ENCODE results near the gene SLC8A1. TPM values are rescaled to one million over a fixed set of nuclear protein-coding genes. Genes with fewer than 3 reads are reported as not detected.

Gene SLC8A1
- total and polyA plus RNA-seq, 7 experiments from 2014 or later = 0.95 to 22.8 (median 1.5) TPM; not detected in 2

DNA sequence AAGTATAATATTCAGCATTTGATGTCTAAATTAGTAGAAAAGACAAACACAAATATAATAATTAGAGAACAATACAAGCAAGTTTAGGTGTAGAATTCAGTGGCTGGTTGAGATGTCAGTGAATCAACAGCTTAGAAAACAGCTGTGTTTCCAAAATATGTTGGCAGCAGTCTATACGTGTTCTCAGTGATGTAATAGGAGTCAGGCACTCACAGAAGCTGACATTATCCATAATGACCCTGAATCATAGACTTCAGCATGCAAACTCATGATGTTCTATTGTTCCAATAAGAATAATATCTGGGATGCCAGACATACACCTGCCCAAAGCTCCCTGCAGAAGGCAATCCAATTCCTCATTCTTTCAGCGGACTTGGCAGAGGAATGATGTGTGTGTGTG lies 164.7 kb downstream of the SLC8A1 start:
- Histone ChIP-seq H3K9me3 (ENCODE audit: control insufficient read depth in 2 of 3, low read length in 3 of 3) (no peaks in the 10 kb centered on the region), H3K4me1 (ENCODE audit: control insufficient read depth in 2 of 2, insufficient read depth in 2 of 2, low read length in 2 of 2) (no peaks in the 10 kb centered on the region), H3K36me3 (ENCODE audit: control insufficient read depth in 2 of 3, insufficient read depth in 3 of 3, low read length in 3 of 3) (no peaks in the 10 kb centered on the region), H3K4me3 (ENCODE audit: low read length) (no peak overlapping the region), H3K27ac (ENCODE audit: low read depth, low read length) (no peak overlapping the region), H3K27me3 (ENCODE audit: control insufficient read depth in 2 of 2, insufficient read depth in 2 of 2, low read length in 2 of 2) (no peaks in the 10 kb centered on the region)
- Mint-ChIP-seq H3K4me3 (no peak overlapping the region), H3K9me3 (no peaks in the 10 kb centered on the region), H3K4me1 (peaks cover 0 to 8% (median 3%) of the 10 kb centered on the region in 7 donors), H3K36me3 (no peaks in the 10 kb centered on the region), H3K27me3 (no peaks in the 10 kb centered on the region), H3K27ac (no peak overlapping the region)
- POLR2A ChIA-PET = no interaction called here
- CTCF ChIA-PET = no interaction called here
- DNase-seq (no peak), ATAC-seq (no peak)
- intact Hi-C loops (cut with micrococcal nuclease) = no loop called here

DNA sequence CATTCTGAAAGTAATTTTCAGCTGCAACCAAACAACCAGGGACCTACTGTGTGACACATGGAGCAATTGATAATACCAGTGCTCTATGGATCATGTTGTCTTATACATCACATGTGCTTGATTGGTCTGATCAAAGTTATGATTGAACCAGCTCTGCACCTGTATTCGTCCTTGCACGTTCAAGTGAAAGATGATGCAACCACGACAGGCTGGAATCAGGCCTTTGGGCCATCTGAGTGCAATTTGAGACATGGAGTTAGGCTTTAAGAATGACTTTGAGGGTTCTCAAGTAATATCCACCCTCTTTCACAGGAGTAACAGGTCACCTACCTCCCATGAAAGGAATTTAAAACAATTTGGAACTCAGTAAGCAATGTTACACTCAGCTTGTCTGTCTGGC lies 165.2 kb downstream of the SLC8A1 start:
- no peak for DNase-seq
- no peaks in the 10 kb centered on the region for H3K36me3 Mint-ChIP-seq
- no peak overlapping the region for H3K4me3 ChIP-seq (ENCODE audit: low read length)
- H3K4me1 ChIP-seq (ENCODE audit: control insufficient read depth in 2 of 2, insufficient read depth in 2 of 2, low read length in 2 of 2) = no peaks in the 10 kb centered on the region
- H3K27me3 ChIP-seq (ENCODE audit: control insufficient read depth in 2 of 2, insufficient read depth in 2 of 2, low read length in 2 of 2) = no peaks in the 10 kb centered on the region
- no peaks in the 10 kb centered on the region for H3K27me3 Mint-ChIP-seq
- H3K27ac Mint-ChIP-seq = no peak overlapping the region
- intact Hi-C loops (cut with micrococcal nuclease) = no loop called here
- H3K4me1 Mint-ChIP-seq = peaks cover 0 to 8% (median 3%) of the 10 kb centered on the region in 7 donors
- H3K27ac ChIP-seq (ENCODE audit: low read depth, low read length) = no peak overlapping the region
- ATAC-seq = no peak
- H3K9me3 Mint-ChIP-seq = no peaks in the 10 kb centered on the region
- ChIA-PET POLR2A (no interaction called here), CTCF (no interaction called here)
- no peaks in the 10 kb centered on the region for H3K9me3 ChIP-seq (ENCODE audit: control insufficient read depth in 2 of 3, low read length in 3 of 3)
- H3K36me3 ChIP-seq (ENCODE audit: control insufficient read depth in 2 of 3, insufficient read depth in 3 of 3, low read length in 3 of 3) = no peaks in the 10 kb centered on the region
- H3K4me3 Mint-ChIP-seq = no peak overlapping the region

DNA sequence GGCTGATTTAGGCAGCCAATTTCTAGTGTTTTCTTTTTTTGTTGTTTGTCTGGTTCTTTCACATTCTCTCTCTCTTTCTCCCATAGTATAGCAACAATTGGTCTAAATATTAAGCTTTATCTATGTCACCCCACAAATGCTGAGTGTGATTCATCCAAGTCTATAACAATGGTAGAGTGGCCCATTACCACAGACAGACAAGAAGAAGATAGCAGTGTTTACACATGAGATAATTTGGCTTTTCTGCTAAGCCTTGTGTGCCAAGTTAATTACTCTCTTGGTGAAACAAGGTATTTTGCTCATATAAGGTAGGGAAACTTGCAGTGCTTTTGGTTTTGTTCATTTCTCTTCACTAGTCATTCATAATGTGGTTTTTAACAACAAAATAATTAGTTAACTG lies 166.5 kb downstream of the SLC8A1 start:
- H3K27ac ChIP-seq (ENCODE audit: low read depth, low read length) = no peak overlapping the region
- ChIA-PET CTCF (no interaction called here), POLR2A (no interaction called here)
- intact Hi-C loops (cut with micrococcal nuclease) = no loop called here
- no peak overlapping the region for H3K4me3 ChIP-seq (ENCODE audit: low read length)
- H3K36me3 Mint-ChIP-seq = no peaks in the 10 kb centered on the region
- no peaks in the 10 kb centered on the region for H3K27me3 ChIP-seq (ENCODE audit: control insufficient read depth in 2 of 2, insufficient read depth in 2 of 2, low read length in 2 of 2)
- no peaks in the 10 kb centered on the region for H3K36me3 ChIP-seq (ENCODE audit: control insufficient read depth in 2 of 3, insufficient read depth in 3 of 3, low read length in 3 of 3)
- H3K27me3 Mint-ChIP-seq = no peaks in the 10 kb centered on the region
- no peaks in the 10 kb centered on the region for H3K4me1 ChIP-seq (ENCODE audit: control insufficient read depth in 2 of 2, insufficient read depth in 2 of 2, low read length in 2 of 2)
- no peak for DNase-seq
- H3K4me1 Mint-ChIP-seq = peaks cover 0 to 7% (median 0%) of the 10 kb centered on the region in 7 donors
- no peak for ATAC-seq
- H3K4me3 Mint-ChIP-seq = no peak overlapping the region
- no peaks in the 10 kb centered on the region for H3K9me3 ChIP-seq (ENCODE audit: control insufficient read depth in 2 of 3, low read length in 3 of 3)
- H3K27ac Mint-ChIP-seq = no peak overlapping the region
- no peaks in the 10 kb centered on the region for H3K9me3 Mint-ChIP-seq

DNA sequence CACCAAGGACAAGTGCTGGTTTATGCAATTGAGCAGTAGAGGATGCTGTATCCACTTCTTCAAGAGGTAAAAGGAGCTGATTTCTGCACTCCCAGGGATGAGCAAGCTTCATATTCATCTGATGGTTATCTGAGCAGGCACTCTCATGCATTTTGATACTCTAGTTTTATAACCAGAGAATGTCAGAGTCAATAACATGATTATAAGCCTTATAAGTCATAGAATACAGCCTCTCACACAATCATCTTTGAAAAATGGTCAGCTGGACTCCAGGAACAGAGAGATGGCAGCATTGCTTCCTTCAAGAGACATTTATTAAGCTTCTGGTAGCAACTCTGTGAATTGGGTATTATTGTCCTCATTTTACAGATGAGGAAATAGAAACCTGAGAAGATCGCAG lies 167.1 kb downstream of the SLC8A1 start:
- Histone ChIP-seq H3K4me1 (ENCODE audit: control insufficient read depth in 2 of 2, insufficient read depth in 2 of 2, low read length in 2 of 2) (no peaks in the 10 kb centered on the region), H3K36me3 (ENCODE audit: control insufficient read depth in 2 of 3, insufficient read depth in 3 of 3, low read length in 3 of 3) (no peaks in the 10 kb centered on the region), H3K27me3 (ENCODE audit: control insufficient read depth in 2 of 2, insufficient read depth in 2 of 2, low read length in 2 of 2) (no peaks in the 10 kb centered on the region), H3K9me3 (ENCODE audit: control insufficient read depth in 2 of 3, low read length in 3 of 3) (no peaks in the 10 kb centered on the region), H3K27ac (ENCODE audit: low read depth, low read length) (no peak overlapping the region), H3K4me3 (ENCODE audit: low read length) (no peak overlapping the region)
- Mint-ChIP-seq H3K27me3 (no peaks in the 10 kb centered on the region), H3K4me1 (peaks cover 0 to 1% (median 0%) of the 10 kb centered on the region in 7 donors), H3K9me3 (no peaks in the 10 kb centered on the region), H3K36me3 (no peaks in the 10 kb centered on the region), H3K27ac (no peak overlapping the region), H3K4me3 (no peak overlapping the region)
- ATAC-seq (no peak), DNase-seq (no peak)
- ChIA-PET CTCF (no interaction called here), POLR2A (no interaction called here)
- intact Hi-C loops (cut with micrococcal nuclease) = no loop called here

DNA sequence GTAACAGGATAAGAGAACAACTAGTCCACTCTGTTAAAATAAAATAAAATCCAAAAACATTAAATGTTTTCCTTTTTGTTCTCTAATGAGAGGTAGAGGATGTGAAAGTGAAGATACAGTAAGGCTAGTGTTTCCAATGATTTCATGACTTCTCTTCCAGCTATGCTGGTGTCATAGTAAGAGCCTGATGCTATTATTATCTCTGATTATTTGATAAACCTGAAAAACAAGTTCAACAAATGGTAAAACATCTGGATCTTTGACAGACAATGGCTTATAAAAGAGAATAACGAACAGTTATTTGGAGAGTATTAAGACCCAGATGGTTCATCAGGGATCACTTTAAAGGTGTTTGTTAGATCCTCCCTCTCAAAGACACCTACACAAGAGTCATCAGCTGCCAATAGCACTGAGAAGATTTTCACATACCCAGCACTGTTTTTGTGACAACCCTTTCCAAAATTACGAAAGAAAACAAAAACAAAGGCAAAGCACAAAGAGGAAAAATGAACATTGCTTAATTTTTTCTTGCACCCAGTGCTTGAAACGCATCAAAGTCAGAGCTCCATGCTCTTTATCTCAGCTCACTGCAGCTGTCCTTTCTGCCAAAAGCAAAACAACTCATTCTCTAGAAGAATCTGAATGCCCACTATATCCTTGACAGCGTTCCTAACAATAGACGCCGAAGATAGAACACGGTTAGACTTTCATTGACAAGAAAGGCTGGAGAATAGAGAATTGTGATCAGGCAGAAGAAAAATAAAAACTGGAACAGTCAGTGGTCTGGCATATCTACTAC lies 168.6 kb downstream of the SLC8A1 start:
- Mint-ChIP-seq H3K27me3 (no peaks in the 10 kb centered on the region), H3K4me3 (no peak overlapping the region)

DNA sequence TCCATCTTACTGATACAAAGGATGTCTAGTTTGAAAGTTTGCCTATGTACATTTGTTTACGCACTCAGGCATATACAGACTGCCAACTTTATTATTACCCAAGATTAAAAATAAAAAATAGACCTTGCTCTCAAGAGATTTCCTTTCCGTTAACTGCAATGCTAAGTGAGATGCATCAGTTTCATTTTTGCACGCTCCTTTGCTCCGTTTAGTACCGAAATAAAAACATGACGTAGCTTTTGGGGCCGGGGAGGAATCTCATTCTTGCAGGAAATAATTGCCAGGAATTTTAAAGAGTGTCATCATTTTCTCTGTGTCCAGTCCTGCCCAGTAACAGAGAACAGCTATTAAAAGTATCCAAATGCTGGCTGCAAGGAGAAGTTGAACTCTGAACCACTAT lies 169.5 kb downstream of the SLC8A1 start:
- H3K4me3 ChIP-seq (ENCODE audit: low read length) = no peak overlapping the region
- Mint-ChIP-seq H3K27me3 (peaks cover 0 to 4% (median 0%) of the 10 kb centered on the region in 5 donors), H3K9me3 (no peaks in the 10 kb centered on the region), H3K4me1 (peaks cover 0 to 1% (median 0%) of the 10 kb centered on the region in 7 donors), H3K36me3 (no peaks in the 10 kb centered on the region), H3K4me3 (no peak overlapping the region), H3K27ac (no peak overlapping the region)
- ATAC-seq = no peak
- no peaks in the 10 kb centered on the region for H3K36me3 ChIP-seq (ENCODE audit: control insufficient read depth in 2 of 3, insufficient read depth in 3 of 3, low read length in 3 of 3)
- no peak overlapping the region for H3K27ac ChIP-seq (ENCODE audit: low read depth, low read length)
- ChIA-PET CTCF (no interaction called here), POLR2A (no interaction called here)
- no peaks in the 10 kb centered on the region for H3K27me3 ChIP-seq (ENCODE audit: control insufficient read depth in 2 of 2, insufficient read depth in 2 of 2, low read length in 2 of 2)
- no peaks in the 10 kb centered on the region for H3K9me3 ChIP-seq (ENCODE audit: control insufficient read depth in 2 of 3, low read length in 3 of 3)
- DNase-seq = no peak
- H3K4me1 ChIP-seq (ENCODE audit: control insufficient read depth in 2 of 2, insufficient read depth in 2 of 2, low read length in 2 of 2) = no peaks in the 10 kb centered on the region
- intact Hi-C loops (cut with micrococcal nuclease) = no loop called here

More for the DNA sequence above, 168.6 kb downstream of the SLC8A1 start:
- Mint-ChIP-seq H3K27ac (no peak overlapping the region), H3K36me3 (no peaks in the 10 kb centered on the region), H3K9me3 (no peaks in the 10 kb centered on the region), H3K4me1 (no peaks in the 10 kb centered on the region)
- DNase-seq (no peak), ATAC-seq (no peak)
- Histone ChIP-seq H3K4me3 (ENCODE audit: low read length) (no peak overlapping the region), H3K27me3 (ENCODE audit: control insufficient read depth in 2 of 2, insufficient read depth in 2 of 2, low read length in 2 of 2) (no peaks in the 10 kb centered on the region), H3K27ac (ENCODE audit: low read depth, low read length) (no peak overlapping the region), H3K9me3 (ENCODE audit: control insufficient read depth in 2 of 3, low read length in 3 of 3) (no peaks in the 10 kb centered on the region), H3K36me3 (ENCODE audit: control insufficient read depth in 2 of 3, insufficient read depth in 3 of 3, low read length in 3 of 3) (no peaks in the 10 kb centered on the region), H3K4me1 (ENCODE audit: control insufficient read depth in 2 of 2, insufficient read depth in 2 of 2, low read length in 2 of 2) (no peaks in the 10 kb centered on the region)
- ChIA-PET CTCF (no interaction called here), POLR2A (no interaction called here)
- intact Hi-C loops (cut with micrococcal nuclease) = no loop called here

Data from naive thymus-derived CD4-positive, alpha-beta T cell (primary cell).